Epithelial cell of proximal tubule (primary cell): Measurements from ENCODE around the gene HMCES. TPM values are rescaled to one million over a fixed set of nuclear protein-coding genes. Genes with fewer than 3 reads are reported as not detected.
A peak's percentile ranks its signal among the peaks of the same experiment; 100 is the strongest.

Experiments used
- DNase-seq: peaks from one replicate; pipeline ENCODE4 v3.0.0-alpha.2; 2011; ENCODE audit warnings: low read depth
- H3K4me3 ChIP-seq: 2 replicates; pipeline ENCODE4 v1.5.1; 2011; ENCODE audit warnings: low read depth, mild to moderate bottlenecking, low read length
- CTCF ChIP-seq: conservative IDR thresholded peaks from 2 replicates; pipeline ENCODE4 v1.5.1; 2012; ENCODE audit warnings: low read depth, mild to moderate bottlenecking, low read length
- total RNA-seq: library from RNA; depleted of rRNA; stranded (reverse); fragments of >200 nt; gene quantifications from 2 replicates; pipeline ENCODE4 v1.2.3, GENCODE V29; 2015

Gene HMCES
- total RNA-seq, 1 donor from 2014 or later, result 40.3 TPM

- H3K4me3 ChIP-seq, result no peak overlapping the region
- TF ChIP-seq CTCF, result no peak
- no peak for DNase-seq
These were observed 10.3 kb upstream of the HMCES start for GRCh38 chr3:129268396-129268795.

- H3K4me3 ChIP-seq, result no peak overlapping the region
- TF ChIP-seq CTCF, result no peak
- DNase-seq, result no peak
These were observed 7.0 kb upstream of the HMCES start for GRCh38 chr3:129271674-129272073.

- no peak for DNase-seq
- TF ChIP-seq CTCF, result no peak
- no peak overlapping the region for H3K4me3 ChIP-seq
These were observed 2.3 kb upstream of the HMCES start for GRCh38 chr3:129276385-129276784.

GRCh38 chr3:129277829-129278271, 820 bp upstream of the HMCES start:
- DNase-seq, result no peak
- H3K4me3 ChIP-seq, result peak overlapping the region; percentile 95
- no peak for TF ChIP-seq CTCF

- peak overlapping the region; percentile 95 for H3K4me3 ChIP-seq
- no peak for DNase-seq
- TF ChIP-seq CTCF, result no peak
These were observed 566 bp downstream of the HMCES start for GRCh38 chr3:129278966-129279906.

GRCh38 chr3:129280183-129280582, 1.5 kb downstream of the HMCES start:
- peak overlapping the region; percentile 95 for H3K4me3 ChIP-seq
- DNase-seq, result no peak
- TF ChIP-seq CTCF, result no peak

- no peak for TF ChIP-seq CTCF
- DNase-seq, result no peak
- no peak overlapping the region for H3K4me3 ChIP-seq
These were observed 3.1 kb downstream of the HMCES start for GRCh38 chr3:129281726-129282125.
